HG02852 (cell line): ENCODE data around the gene TIMM21.

Experiments used
- ATAC-seq: cut with Tn5 transposase; IDR thresholded peaks from one replicate; pipeline ENCODE4 v1.9.1; 2021; ENCODE audit warnings: mild to moderate bottlenecking, moderate library complexity; ENCODE audit not compliant: unreplicated experiment

TIMM21 gene

GRCh38 chr18:74146756-74147155 is 1.6 kb upstream of the TIMM21 start:
- no peak for ATAC-seq

GRCh38 chr18:74147491-74147778 is 888 bp upstream of the TIMM21 start:
- no peak for ATAC-seq

- ATAC-seq: peak; percentile 13
Observed at GRCh38 chr18:74148543-74149070, 284 bp downstream of the TIMM21 start.

DNA sequence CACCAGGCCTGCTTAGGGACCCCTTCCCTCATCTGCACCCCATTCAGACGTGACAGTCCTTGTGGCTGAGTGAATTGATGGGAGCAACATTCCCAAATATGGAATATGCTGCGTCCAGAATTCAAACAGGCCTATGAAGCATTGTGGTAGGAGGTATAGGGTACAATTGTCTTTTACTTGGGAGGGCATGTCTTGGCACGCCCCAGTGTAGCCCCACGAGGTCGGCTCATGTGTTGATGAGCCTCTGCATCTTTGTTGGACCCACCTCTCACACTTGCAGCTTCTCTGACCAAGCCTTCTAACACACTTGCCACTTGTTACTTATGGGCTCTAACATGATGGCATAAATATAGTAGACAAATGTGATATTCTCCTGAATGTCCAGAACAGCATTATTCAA is 1.6 kb downstream of the TIMM21 start:
- no peak for ATAC-seq

DNA sequence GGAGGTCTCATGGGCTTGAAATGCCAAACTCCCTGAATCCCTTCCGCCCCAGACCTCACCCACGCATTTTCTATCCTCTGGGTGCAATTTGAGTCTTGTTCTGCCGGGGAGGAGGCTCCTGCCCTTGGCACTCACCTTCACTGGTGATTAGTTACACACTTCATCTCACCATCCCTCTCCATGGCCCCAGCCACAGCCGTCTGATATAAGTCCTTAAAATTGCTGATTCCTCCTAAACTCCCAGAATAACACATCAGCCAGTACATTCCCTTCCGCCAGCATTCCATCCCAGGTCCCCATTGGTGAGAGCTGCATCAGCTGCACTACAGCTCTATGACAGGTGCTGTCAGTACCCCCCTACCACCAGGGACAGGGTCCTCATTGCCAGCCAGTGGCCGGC is 3.9 kb downstream of the TIMM21 start:
- no peak for ATAC-seq

GRCh38 chr18:74152857-74153256 is 4.5 kb downstream of the TIMM21 start:
- no peak for ATAC-seq

DNA sequence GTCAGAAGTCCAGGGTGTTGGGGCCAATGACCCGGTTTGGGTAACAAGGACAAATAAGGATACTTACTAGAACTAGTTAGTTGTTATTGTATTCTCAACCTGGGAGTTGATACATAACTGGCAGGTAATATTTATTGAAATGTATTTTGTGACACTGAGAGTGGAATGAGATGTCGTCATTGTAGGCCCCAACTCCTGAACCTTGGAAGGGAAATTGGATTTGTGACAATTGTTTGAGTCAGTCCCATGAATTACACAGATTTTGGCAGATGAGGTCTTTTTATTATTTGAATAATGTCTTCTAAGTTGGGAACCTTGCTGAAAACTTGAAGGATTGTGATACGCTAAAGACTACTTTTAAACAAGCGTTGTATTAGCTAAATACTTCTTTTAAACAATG is 5.1 kb downstream of the TIMM21 start:
- ATAC-seq: no peak

GRCh38 chr18:74153793-74154192 is 5.5 kb downstream of the TIMM21 start:
- no peak for ATAC-seq

GRCh38 chr18:74154716-74155115 is 6.4 kb downstream of the TIMM21 start:
- no peak for ATAC-seq

- ATAC-seq: no peak
Observed at GRCh38 chr18:74155276-74155675, 7.0 kb downstream of the TIMM21 start.

DNA sequence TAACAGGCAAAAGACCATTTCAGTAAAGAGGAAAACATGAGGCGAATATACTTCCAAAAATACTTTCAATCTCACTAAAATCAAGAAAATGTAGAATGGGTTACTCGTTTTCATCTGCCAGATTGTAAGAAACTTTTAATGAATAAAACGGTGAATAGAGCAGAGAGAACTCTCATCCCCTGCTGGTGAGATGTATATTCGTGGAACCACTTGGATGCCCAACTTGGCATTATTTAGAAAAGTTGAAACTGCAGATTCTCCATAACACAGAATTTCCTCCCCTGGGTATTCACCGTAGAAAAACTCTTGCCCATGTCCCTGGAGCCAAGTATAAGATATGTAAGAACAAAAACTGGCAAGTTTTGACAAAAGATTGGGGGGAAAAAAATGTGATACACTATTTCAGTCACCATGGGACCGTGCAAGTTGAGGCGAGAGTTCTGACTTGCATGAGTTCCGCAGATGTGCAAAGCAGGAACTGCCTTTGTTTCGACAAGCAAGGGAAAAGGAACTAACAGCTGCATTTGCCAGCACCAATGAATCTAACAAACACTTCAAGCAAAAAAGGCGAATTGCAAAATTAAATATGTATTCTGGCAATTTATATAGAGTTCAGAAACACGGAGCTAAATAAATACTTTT is 14.8 kb downstream of the TIMM21 start:
- peak; percentile 76 for ATAC-seq

DNA sequence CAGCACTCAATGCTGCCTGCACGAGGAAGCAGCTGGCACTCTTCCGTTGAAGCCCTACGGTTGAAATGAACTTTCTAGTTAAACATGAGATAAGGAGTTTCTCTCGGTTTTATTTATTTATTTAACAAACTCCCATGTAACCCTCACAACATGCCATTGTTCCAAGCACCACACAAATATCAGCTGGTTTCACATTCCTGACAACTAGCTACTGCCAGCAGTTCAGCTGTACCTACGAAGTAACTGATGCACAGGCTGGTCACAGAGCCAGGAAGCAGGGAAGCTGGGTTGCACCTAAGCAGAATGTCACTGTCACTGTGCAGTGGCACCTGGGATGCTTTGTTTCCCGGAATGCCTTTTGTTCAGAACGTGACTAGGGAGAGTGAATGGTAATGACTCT is 18.1 kb downstream of the TIMM21 start:
- ATAC-seq: no peak

GRCh38 chr18:74171910-74172606 is 23.7 kb downstream of the TIMM21 start:
- ATAC-seq: peak; percentile 96

- no peak for ATAC-seq
Observed at GRCh38 chr18:74172697-74173433, 24.5 kb downstream of the TIMM21 start.

DNA sequence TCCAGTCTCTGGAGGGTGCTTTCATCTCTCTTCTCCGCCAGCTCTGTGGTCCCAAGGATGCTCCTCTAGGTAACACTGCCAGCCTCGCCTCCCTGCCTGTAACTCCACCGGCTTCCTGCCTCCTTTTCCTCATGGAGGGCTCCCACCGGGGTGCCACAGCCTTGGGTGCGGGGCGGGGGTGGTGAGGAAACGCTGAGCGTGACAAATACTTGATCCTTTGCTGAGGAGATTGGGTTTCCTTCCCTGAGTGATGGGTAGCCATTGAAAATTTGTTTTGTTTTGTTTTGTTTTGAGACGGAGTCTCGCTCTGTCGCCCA is 25.1 kb downstream of the TIMM21 start:
- no peak for ATAC-seq

- ATAC-seq: no peak
Observed at GRCh38 chr18:74175658-74176057, 27.3 kb downstream of the TIMM21 start.

DNA sequence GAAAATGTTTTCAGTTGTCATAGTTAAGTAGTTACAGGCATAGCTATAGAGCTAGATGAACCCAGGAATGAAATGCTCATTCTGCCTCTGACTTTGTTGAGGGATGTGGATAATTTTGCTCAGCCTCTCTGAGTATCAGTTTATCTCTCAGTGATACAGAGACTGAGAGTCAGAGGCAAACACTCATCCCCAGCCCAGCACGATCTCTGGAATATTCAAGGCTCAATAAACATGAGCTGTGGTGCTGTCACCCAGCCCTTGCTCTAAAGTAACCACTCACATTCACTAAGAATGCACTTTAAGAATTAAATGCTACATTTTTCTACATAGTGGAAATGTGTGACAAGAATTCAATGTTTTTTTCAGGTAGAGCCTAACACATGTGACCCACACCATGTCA is 30.6 kb downstream of the TIMM21 start:
- ATAC-seq: no peak

- ATAC-seq: no peak
Observed at GRCh38 chr18:74179623-74180199, 31.4 kb downstream of the TIMM21 start.

GRCh38 chr18:74182335-74182734 is 34.0 kb downstream of the TIMM21 start:
- ATAC-seq: no peak

- ATAC-seq: no peak
Observed at GRCh38 chr18:74183130-74183529, 34.8 kb downstream of the TIMM21 start.

GRCh38 chr18:74184875-74185274 is 36.6 kb downstream of the TIMM21 start:
- ATAC-seq: no peak

DNA sequence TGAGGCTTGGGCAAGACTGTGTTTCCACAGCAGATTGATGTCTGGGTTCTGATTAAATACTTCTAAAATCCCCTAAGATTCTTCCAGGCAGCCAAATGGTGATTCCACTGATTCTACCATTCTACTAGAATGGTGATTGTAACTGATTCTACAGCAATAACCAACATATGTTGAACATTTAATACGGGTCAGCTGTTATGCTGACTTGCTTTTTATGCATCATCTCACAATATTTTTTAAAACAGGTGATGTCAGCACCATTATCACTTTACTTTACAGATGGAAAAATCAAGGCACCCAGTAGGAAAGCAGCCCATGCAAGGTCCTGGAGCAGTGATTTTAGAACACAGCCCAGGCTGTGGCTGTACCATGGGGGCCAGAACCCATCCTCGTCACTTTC is 37.5 kb downstream of the TIMM21 start:
- ATAC-seq: no peak
